ENCODE measurements around the gene EHD4. TPM values are rescaled to one million over a fixed set of nuclear protein-coding genes. Genes with fewer than 3 reads are reported as not detected.

EHD4 gene
- polyA plus RNA-seq, 4 donors, result 15.3 to 21.2 (median 17.4) TPM

- DNase-seq (ENCODE audit: low read depth in 4 of 4, low spot score in 3 of 4), result no peak
Observed at GRCh38 chr15:41866872-41867579, 105.3 kb downstream of the EHD4 start.

- DNase-seq (ENCODE audit: low read depth in 4 of 4, low spot score in 3 of 4), result no peak
Observed at GRCh38 chr15:41866263-41866703, 106.1 kb downstream of the EHD4 start.

GRCh38 chr15:41865490-41866055, 106.8 kb downstream of the EHD4 start:
- DNase-seq (ENCODE audit: low read depth in 4 of 4, low spot score in 3 of 4), result no peak

- no peak for DNase-seq (ENCODE audit: low read depth in 4 of 4, low spot score in 3 of 4)
Observed at GRCh38 chr15:41862515-41863116, 109.7 kb downstream of the EHD4 start.

- DNase-seq (ENCODE audit: low read depth in 4 of 4, low spot score in 3 of 4), result no peak
Observed at GRCh38 chr15:41861736-41862356, 110.5 kb downstream of the EHD4 start.

GRCh38 chr15:41860049-41860828, 112.1 kb downstream of the EHD4 start:
- DNase-seq (ENCODE audit: low read depth in 4 of 4, low spot score in 3 of 4), result no peak

GRCh38 chr15:41858756-41859155, 113.6 kb downstream of the EHD4 start:
- no peak for DNase-seq (ENCODE audit: low read depth in 4 of 4, low spot score in 3 of 4)

- no peak for DNase-seq (ENCODE audit: low read depth in 4 of 4, low spot score in 3 of 4)
Observed at GRCh38 chr15:41857316-41857715, 115.0 kb downstream of the EHD4 start.

- DNase-seq (ENCODE audit: low read depth in 4 of 4, low spot score in 3 of 4), result no peak
Observed at GRCh38 chr15:41856716-41857115, 115.6 kb downstream of the EHD4 start.

GRCh38 chr15:41856262-41856661, 116.1 kb downstream of the EHD4 start:
- no peak for DNase-seq (ENCODE audit: low read depth in 4 of 4, low spot score in 3 of 4)

- peak in 2 of 4 donors; percentile 43 to 60 for DNase-seq (ENCODE audit: low read depth in 4 of 4, low spot score in 3 of 4)
Observed at GRCh38 chr15:41855261-41855961, 116.9 kb downstream of the EHD4 start.

- no peak for DNase-seq (ENCODE audit: low read depth in 4 of 4, low spot score in 3 of 4)
Observed at GRCh38 chr15:41854443-41854842, 117.9 kb downstream of the EHD4 start.

- no peak for DNase-seq (ENCODE audit: low read depth in 4 of 4, low spot score in 3 of 4)
Observed at GRCh38 chr15:41853831-41854230, 118.5 kb downstream of the EHD4 start.

- DNase-seq (ENCODE audit: low read depth in 4 of 4, low spot score in 3 of 4), result no peak
Observed at GRCh38 chr15:41852736-41853590, 119.4 kb downstream of the EHD4 start.

GRCh38 chr15:41851755-41852370, 120.5 kb downstream of the EHD4 start:
- DNase-seq (ENCODE audit: low read depth in 4 of 4, low spot score in 3 of 4), result no peak

GRCh38 chr15:41851167-41851523, 121.2 kb downstream of the EHD4 start:
- no peak for DNase-seq (ENCODE audit: low read depth in 4 of 4, low spot score in 3 of 4)

GRCh38 chr15:41850482-41851166, 121.7 kb downstream of the EHD4 start:
- DNase-seq (ENCODE audit: low read depth in 4 of 4, low spot score in 3 of 4), result no peak

- DNase-seq (ENCODE audit: low read depth in 4 of 4, low spot score in 3 of 4), result no peak
Observed at GRCh38 chr15:41849861-41850260, 122.5 kb downstream of the EHD4 start.
